ENCODE measurements around the gene MSMP. TPM values are rescaled to one million over a fixed set of nuclear protein-coding genes. Genes with fewer than 3 reads are reported as not detected.

MSMP gene
- total and polyA plus RNA-seq, 2 experiments from 2014 or later: 0.81 TPM; not detected in 1

GRCh38 chr9:35801328-35802128 is 47.5 kb upstream of the MSMP start:
- H3K36me3 Mint-ChIP-seq (ENCODE audit: low read depth): no peaks in the 10 kb centered on the region; the same call in 1 of the 3 replicates
- no peak overlapping the region for H3K4me3 ChIP-seq
- peaks cover 4% of the 10 kb centered on the region for H3K27me3 Mint-ChIP-seq (ENCODE audit: insufficient read depth, low read depth, poor library complexity)
- H3K79me2 ChIP-seq (replicated peaks; ENCODE audit: insufficient read depth): no peaks in the 10 kb centered on the region
- H3K4me1 Mint-ChIP-seq: peaks cover 1% of the 10 kb centered on the region; the same call in 2 of the 3 replicates
- no peaks in the 10 kb centered on the region; the same call in 1 of the 2 replicates for H4K20me1 ChIP-seq (replicated peaks; ENCODE audit: insufficient read depth)
- H3K4me1 ChIP-seq (ENCODE audit: insufficient read depth): peaks cover 3% of the 10 kb centered on the region; the same call in 1 of the 2 replicates
- no peaks in the 10 kb centered on the region for H3K27me3 ChIP-seq (ENCODE audit: insufficient read depth)
- H3K36me3 ChIP-seq (ENCODE audit: insufficient read depth): 0 out of 2 replicates have a peak, but pooled peaks cover 7% of the 10 kb centered on the region
- DNase-seq (ENCODE audit: low spot score) (no peak), ATAC-seq (no peak)
- no peak overlapping the region for H3K4me3 Mint-ChIP-seq
- no peak overlapping the region for H2AFZ ChIP-seq
- H3K4me2 ChIP-seq: no peak overlapping the region
- H3K27ac Mint-ChIP-seq: no peak overlapping the region
- H3K9me3 Mint-ChIP-seq: no peaks in the 10 kb centered on the region; the same call in 2 of the 3 replicates
- no peaks in the 10 kb centered on the region for H3K9me2 ChIP-seq (ENCODE audit: insufficient read depth)
- no peak overlapping the region for H3K27ac ChIP-seq (ENCODE audit: low read depth)
- TF ChIP-seq ZNF462 (CRISPR knock-in tag; IDR thresholded peaks at IDR 0.05) (no peak), STAT1 (IDR thresholded peaks at IDR 0.05; ENCODE audit: unreplicated experiment) (no peak), JUNB (IDR thresholded peaks at IDR 0.05; ENCODE audit: unreplicated experiment) (no peak), ZNF331 (CRISPR knock-in tag; IDR thresholded peaks at IDR 0.05; ENCODE audit: low read depth) (no peak), NANOG (IDR thresholded peaks at IDR 0.05; ENCODE audit: borderline replicate concordance) (no peak), ZNF114 (CRISPR knock-in tag; IDR thresholded peaks at IDR 0.05) (no peak), CTCF (conservative IDR thresholded peaks at IDR 0.05; ENCODE audit: low read depth in 2 of 2) (no peak), POLR2AphosphoS5 (IDR thresholded peaks at IDR 0.05; ENCODE audit: low read depth) (no peak), ETS1 (IDR thresholded peaks at IDR 0.05) (no peak), EZH2 (IDR thresholded peaks at IDR 0.05; ENCODE audit: low read depth, unreplicated experiment) (no peak), EZH2phosphoT487 (IDR thresholded peaks at IDR 0.05; ENCODE audit: unreplicated experiment) (no peak), CREB1 (CRISPR knock-in tag; IDR thresholded peaks at IDR 0.05; ENCODE audit: low read depth) (no peak)
- TF ChIP-seq, protein P1, sequence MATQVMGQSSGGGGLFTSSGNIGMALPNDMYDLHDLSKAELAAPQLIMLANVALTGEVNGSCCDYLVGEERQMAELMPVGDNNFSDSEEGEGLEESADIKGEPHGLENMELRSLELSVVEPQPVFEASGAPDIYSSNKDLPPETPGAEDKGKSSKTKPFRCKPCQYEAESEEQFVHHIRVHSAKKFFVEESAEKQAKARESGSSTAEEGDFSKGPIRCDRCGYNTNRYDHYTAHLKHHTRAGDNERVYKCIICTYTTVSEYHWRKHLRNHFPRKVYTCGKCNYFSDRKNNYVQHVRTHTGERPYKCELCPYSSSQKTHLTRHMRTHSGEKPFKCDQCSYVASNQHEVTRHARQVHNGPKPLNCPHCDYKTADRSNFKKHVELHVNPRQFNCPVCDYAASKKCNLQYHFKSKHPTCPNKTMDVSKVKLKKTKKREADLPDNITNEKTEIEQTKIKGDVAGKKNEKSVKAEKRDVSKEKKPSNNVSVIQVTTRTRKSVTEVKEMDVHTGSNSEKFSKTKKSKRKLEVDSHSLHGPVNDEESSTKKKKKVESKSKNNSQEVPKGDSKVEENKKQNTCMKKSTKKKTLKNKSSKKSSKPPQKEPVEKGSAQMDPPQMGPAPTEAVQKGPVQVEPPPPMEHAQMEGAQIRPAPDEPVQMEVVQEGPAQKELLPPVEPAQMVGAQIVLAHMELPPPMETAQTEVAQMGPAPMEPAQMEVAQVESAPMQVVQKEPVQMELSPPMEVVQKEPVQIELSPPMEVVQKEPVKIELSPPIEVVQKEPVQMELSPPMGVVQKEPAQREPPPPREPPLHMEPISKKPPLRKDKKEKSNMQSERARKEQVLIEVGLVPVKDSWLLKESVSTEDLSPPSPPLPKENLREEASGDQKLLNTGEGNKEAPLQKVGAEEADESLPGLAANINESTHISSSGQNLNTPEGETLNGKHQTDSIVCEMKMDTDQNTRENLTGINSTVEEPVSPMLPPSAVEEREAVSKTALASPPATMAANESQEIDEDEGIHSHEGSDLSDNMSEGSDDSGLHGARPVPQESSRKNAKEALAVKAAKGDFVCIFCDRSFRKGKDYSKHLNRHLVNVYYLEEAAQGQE (IDR thresholded peaks at IDR 0.05; ENCODE audit: unreplicated experiment): no peak
- 0 out of 2 replicates have a peak, but pooled peaks cover 3% of the 10 kb centered on the region for H3F3A ChIP-seq (replicated peaks; ENCODE audit: low read depth)

Data from GM23338 (cell line).